Rectal smooth muscle tissue (tissue), 1 donor: ENCODE data around the gene GABBR2.

Experiments used
- H3K27ac ChIP-seq: one replicate; pipeline ENCODE4 v1.7.0; 2013; ENCODE audit warnings: low read depth, low read length, inconsistent platforms
- H3K27me3 ChIP-seq: one replicate; pipeline ENCODE4 v1.7.0; 2013; ENCODE audit warnings: low read length; ENCODE audit not compliant: control insufficient read depth, insufficient read depth
- H3K36me3 ChIP-seq: one replicate; pipeline ENCODE4 v1.7.0; 2013; ENCODE audit warnings: low read length; ENCODE audit not compliant: control insufficient read depth, insufficient read depth
- H3K4me1 ChIP-seq: one replicate; pipeline ENCODE4 v1.7.0; 2013; ENCODE audit warnings: low read length; ENCODE audit not compliant: control insufficient read depth, insufficient read depth
- H3K4me3 ChIP-seq: one replicate; pipeline ENCODE4 v1.7.0; 2013; ENCODE audit warnings: low read length
- H3K9ac ChIP-seq: one replicate; pipeline ENCODE4 v1.7.0; 2013; ENCODE audit warnings: low read length

The GABBR2 gene

DNA sequence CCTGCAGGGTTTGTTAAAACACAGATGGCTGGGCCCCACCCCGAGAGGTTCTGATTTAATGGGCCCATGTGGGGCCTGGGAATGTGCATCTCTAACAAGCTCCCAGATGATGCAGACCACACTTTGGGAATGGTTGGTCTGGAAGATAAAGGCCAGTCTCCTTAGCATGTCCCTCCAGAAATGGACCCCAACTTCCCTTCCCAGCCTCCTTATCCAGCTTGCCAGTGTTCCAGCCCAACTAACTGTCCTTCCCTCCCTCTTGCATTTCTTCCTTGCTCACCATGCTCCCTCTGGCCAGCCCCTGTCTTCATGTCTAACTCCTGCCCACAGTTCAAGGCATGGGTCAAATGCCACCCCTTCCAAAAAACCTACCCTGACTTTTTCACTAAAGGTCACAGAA is 257.2 kb downstream of the GABBR2 start:
- Histone ChIP-seq H3K27ac (no peak overlapping the region), H3K9ac (no peak overlapping the region), H3K36me3 (no peaks in the 10 kb centered on the region), H3K27me3 (no peaks in the 10 kb centered on the region), H3K4me3 (no peak overlapping the region), H3K4me1 (no peaks in the 10 kb centered on the region)

DNA sequence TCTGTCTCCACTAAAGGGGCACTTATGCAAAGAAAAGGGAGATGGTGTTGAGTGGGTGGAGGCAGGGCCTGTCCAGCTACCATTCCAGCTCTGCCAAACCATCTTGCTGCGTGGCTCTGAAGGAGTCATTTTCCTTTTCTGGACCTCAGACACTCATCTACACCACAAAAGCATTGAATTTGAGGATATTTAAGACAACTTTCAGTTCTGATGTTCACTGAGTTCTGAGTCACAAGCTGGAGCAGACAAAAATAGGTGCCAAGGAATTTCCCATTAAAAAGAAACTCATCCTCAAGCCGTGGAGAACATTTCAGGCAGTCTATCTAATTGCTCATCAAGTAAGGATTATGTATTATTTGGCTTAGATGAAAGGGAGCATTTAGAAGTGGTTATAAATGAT is 258.2 kb downstream of the GABBR2 start:
- Histone ChIP-seq H3K9ac (no peak overlapping the region), H3K27ac (no peak overlapping the region), H3K27me3 (no peaks in the 10 kb centered on the region), H3K4me3 (no peak overlapping the region), H3K4me1 (no peaks in the 10 kb centered on the region), H3K36me3 (no peaks in the 10 kb centered on the region)

DNA sequence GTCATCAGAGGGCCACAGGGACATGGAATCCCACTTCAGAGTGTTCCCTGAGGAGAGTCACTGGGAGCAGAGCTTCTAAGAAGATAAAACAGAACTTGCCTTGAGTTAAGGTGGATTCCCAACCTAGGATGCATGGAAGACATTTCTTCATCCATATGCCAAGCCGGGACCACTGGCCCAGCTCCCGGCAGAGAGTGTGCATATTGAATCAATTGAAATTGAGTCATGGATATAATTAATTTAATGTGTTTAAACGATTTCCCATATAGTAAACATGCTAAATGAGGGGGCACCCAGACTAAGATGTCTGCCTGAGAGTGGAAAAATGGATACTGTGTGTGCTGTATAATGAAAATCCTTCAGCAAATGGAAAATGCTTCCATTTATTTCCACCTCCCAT is 258.9 kb downstream of the GABBR2 start:
- Histone ChIP-seq H3K27ac (no peak overlapping the region), H3K9ac (no peak overlapping the region), H3K4me3 (no peak overlapping the region), H3K27me3 (no peaks in the 10 kb centered on the region), H3K36me3 (no peaks in the 10 kb centered on the region), H3K4me1 (no peaks in the 10 kb centered on the region)

DNA sequence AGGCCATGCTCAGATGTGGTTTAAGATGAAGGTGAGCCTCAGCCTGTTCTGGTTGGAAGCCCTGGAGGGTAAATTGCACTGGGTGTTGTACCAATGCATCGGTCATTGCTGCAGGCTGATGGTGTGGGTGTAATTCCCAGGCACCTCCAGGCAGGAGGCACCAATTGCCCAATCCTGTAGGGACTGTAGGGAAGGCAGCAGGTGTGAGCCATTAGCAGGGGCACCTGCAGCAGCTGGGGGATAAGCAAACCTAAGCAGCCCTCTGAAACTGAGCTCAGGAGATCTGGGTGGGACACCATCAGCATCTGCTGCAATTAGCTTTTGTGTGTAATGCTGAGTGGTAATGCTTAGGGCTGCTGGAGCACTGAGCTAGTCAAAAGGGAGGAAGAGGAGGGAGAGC is 263.2 kb downstream of the GABBR2 start:
- no peak overlapping the region for H3K9ac ChIP-seq
- no peaks in the 10 kb centered on the region for H3K36me3 ChIP-seq
- no peaks in the 10 kb centered on the region for H3K27me3 ChIP-seq
- H3K27ac ChIP-seq, result no peak overlapping the region
- no peaks in the 10 kb centered on the region for H3K4me1 ChIP-seq
- H3K4me3 ChIP-seq, result no peak overlapping the region

DNA sequence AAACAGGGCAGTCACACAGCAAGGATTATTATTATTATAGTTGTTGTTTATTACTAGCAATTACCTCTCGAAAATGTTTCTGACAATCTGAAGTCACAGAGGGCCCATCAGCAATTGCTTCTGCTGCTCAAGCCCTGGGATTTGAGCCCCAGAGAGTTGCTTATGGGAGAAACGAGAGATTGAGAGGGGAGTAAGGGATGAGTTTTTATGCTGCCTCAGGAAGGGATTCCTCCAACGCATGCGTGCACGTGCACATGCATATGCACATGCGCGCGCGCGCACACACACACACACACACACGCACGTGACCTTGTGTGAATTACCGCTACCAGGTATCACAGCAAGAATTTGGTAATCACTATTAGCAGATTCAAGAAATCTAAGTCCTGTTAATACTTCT is 264.1 kb downstream of the GABBR2 start:
- no peak overlapping the region for H3K27ac ChIP-seq
- H3K9ac ChIP-seq, result no peak overlapping the region
- H3K4me3 ChIP-seq, result no peak overlapping the region
- no peaks in the 10 kb centered on the region for H3K4me1 ChIP-seq
- no peaks in the 10 kb centered on the region for H3K27me3 ChIP-seq
- no peaks in the 10 kb centered on the region for H3K36me3 ChIP-seq

DNA sequence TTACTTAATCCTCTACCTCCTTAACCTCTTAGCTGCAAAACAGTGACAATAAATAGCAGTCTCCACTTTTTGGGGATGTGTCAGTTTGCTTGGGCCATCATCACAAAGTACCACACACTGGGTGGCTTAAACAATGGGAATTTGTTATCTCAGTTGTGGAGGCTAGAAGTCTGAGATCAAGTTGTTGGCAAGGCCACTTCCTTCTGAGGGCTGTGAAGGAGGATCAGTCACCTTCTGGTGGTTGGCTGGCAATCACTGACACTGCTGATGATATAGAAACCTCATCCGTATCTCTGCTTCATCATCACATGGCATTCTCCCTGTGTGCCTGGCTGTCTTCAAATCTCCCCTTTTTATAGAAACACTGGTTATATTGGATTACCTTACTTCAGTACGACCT is 266.2 kb downstream of the GABBR2 start:
- H3K9ac ChIP-seq, result no peak overlapping the region
- H3K4me1 ChIP-seq, result no peaks in the 10 kb centered on the region
- no peak overlapping the region for H3K4me3 ChIP-seq
- no peaks in the 10 kb centered on the region for H3K36me3 ChIP-seq
- no peaks in the 10 kb centered on the region for H3K27me3 ChIP-seq
- no peak overlapping the region for H3K27ac ChIP-seq

DNA sequence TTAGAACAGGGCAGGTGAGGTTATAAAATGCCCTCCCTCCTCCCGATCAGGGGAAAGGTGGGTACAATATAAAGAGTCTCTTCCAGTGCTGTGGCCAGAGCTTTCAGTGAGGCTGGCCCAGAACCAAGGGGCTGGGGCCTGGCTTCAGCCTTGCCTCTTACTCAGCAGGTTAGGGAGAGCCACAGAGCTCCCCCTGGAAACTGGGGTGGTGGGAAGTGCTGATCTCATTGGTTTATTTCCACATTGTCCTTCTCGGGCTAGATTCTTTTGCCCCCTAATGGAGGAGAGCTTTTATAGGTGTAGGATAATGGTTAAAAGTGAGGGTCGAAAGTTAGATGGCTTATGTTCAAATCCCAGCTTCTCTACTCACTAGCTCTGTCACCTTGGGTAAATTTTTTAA is 266.6 kb downstream of the GABBR2 start:
- Histone ChIP-seq H3K36me3 (no peaks in the 10 kb centered on the region), H3K4me1 (no peaks in the 10 kb centered on the region), H3K27ac (no peak overlapping the region), H3K4me3 (no peak overlapping the region), H3K9ac (no peak overlapping the region), H3K27me3 (no peaks in the 10 kb centered on the region)

DNA sequence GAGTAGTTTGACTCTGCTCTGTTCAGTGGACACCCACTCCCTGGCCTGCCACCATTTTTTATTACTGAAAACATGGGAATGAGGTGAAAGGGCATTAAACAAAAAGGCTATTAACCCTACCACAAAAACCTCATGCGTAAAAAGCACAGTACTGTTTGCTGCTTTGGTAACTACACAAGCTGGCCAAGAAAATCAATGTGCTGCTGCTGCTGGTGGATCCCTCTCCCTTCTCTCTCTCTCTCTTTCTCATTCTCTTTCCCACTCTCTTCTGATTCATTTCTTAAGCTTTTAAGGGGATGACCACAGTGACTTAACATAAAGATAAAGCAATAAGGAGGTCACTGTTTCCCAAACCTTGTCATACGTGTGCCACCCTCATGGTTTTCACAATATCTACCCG is 270.1 kb downstream of the GABBR2 start:
- no peaks in the 10 kb centered on the region for H3K4me1 ChIP-seq
- no peak overlapping the region for H3K27ac ChIP-seq
- no peaks in the 10 kb centered on the region for H3K27me3 ChIP-seq
- no peaks in the 10 kb centered on the region for H3K36me3 ChIP-seq
- H3K4me3 ChIP-seq, result no peak overlapping the region
- no peak overlapping the region for H3K9ac ChIP-seq

DNA sequence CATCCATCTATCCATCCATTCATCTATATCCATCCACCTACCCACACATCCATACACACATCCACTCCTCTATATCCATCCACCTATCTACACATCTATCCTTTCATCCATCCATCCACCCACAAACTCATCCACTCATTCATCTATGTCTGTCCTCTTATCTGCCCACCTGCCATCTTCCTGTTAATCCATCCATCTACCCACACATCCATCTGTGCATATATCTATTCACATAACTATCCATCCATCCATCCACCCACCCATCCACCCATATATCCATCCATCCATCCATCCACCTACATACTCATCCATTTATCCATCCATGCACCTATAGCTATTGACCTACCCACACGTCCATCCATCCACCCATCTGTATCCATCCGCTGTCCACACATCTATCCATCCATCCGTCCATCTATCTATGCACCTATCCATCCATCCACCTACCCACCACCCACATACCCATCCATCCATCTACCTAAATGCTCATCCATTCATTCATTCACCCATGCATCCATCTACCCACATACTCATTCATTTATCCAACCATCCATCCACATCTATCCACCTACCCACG is 271.2 kb downstream of the GABBR2 start:
- Histone ChIP-seq H3K9ac (no peak overlapping the region), H3K36me3 (no peaks in the 10 kb centered on the region), H3K27me3 (no peaks in the 10 kb centered on the region), H3K4me3 (no peak overlapping the region), H3K27ac (no peak overlapping the region), H3K4me1 (no peaks in the 10 kb centered on the region)

DNA sequence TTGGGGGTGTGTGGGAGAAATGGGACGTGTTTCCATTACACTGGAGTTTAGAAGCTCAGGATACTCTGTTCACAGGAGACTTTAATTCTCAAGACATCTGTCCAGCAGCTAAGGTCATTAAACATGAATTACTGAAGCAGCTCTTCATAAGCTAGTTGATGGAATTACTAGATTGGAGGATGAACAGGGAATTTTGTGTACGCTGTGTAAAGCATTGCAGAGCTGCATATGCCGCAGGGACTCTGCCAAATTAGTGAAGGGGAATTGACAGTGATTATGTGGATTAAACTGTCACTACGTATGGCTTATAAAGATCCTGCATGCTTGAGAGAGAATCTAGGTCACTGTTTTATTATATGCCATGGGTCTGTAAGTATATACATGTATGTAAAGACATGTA is 275.8 kb downstream of the GABBR2 start:
- Histone ChIP-seq H3K4me3 (no peak overlapping the region), H3K36me3 (no peaks in the 10 kb centered on the region), H3K9ac (no peak overlapping the region), H3K4me1 (no peaks in the 10 kb centered on the region), H3K27me3 (no peaks in the 10 kb centered on the region), H3K27ac (no peak overlapping the region)

DNA sequence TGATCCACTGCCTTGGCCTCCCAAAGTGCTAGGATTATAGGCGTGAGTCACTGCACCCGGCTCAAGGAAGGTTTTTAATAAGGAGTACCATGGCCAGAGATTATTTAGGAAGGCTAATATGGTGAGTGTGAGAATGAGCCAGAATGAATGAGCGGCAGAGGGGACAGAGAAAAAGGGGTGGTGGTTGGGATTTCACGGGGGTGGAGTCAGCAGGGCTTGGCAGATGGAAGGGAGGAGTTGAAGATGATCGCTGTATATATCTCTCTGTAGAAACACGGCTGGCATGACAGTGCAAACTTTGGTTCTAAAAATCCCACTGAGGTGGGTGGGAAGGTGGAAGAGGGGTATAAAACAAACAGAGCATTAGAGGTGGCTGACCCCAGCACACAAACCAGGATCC is 276.6 kb downstream of the GABBR2 start:
- Histone ChIP-seq H3K4me1 (no peaks in the 10 kb centered on the region), H3K27me3 (no peaks in the 10 kb centered on the region), H3K9ac (no peak overlapping the region), H3K36me3 (no peaks in the 10 kb centered on the region), H3K27ac (no peak overlapping the region), H3K4me3 (no peak overlapping the region)

DNA sequence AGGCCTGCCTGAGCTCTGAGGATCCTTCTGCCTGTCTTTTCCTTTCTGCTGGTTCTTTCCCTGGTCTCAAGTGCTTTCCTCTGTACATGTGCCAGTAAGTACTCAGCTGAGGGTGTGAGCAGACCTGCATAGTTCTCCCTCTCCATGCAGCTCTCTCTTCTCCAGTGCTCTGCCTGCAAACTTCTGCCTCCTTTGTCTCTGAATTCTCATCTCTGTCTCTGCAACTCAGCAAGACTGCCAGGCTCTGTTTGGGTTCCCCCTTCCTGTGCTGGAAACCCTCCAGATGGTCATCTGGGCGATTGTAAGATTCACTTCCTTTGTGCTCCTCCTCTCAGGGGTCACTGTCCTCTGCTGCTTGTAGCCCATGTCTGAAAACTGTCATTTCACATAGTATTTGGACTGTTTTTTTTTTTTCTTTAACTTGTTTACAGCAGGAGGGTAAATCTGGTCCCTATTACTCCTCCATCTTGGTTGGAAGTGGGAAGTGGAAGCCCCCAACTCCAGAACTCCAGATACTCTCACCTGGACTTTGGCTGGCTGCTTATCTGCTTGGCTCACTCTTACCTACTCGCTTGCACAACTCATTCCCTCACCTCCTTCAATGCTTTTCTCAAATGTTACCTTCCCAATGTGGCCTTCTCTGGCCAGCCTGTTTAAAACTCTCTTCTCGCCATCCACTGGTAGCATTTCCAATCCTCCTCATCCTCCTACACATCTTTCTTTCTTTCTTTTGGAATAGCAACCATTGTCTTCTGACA is 278.0 kb downstream of the GABBR2 start:
- no peaks in the 10 kb centered on the region for H3K4me1 ChIP-seq
- H3K27ac ChIP-seq, result no peak overlapping the region
- H3K9ac ChIP-seq, result no peak overlapping the region
- H3K4me3 ChIP-seq, result no peak overlapping the region
- no peaks in the 10 kb centered on the region for H3K36me3 ChIP-seq
- H3K27me3 ChIP-seq, result no peaks in the 10 kb centered on the region

DNA sequence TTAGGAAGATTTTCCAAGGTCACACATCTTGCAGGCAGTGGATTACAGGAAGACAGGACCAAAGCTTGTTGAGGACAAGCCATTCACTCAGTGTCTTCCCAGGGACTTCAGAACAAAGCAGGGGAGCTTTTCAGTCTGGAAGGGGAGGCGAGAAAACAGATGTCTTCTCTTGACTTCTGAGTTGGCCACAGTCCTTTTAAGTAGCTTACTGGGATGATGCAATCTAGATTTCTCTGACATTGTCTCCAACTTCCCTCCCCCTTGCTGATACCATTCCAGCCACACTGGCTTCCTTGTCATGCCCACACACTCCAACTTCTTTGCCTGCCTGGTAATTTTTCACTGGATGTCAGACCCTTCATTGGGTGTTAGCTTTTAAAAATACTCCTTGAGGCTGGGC is 279.1 kb downstream of the GABBR2 start:
- H3K27ac ChIP-seq, result no peak overlapping the region
- H3K9ac ChIP-seq, result no peak overlapping the region
- no peak overlapping the region for H3K4me3 ChIP-seq
- H3K36me3 ChIP-seq, result no peaks in the 10 kb centered on the region
- H3K27me3 ChIP-seq, result no peaks in the 10 kb centered on the region
- no peaks in the 10 kb centered on the region for H3K4me1 ChIP-seq
